HepG2 (cell line): ENCODE data around the gene AAMP. TPM values are rescaled to one million over a fixed set of nuclear protein-coding genes. Genes with fewer than 3 reads are reported as not detected.
A peak's percentile ranks its signal among the peaks of the same experiment; 100 is the strongest.

Experiments
- ATAC-seq: fragments of 200-7000 bp; cut with Tn5 transposase; 3 replicates; pipeline ENCODE4 v1.9.1; 2020; ENCODE audit warnings: mild to moderate bottlenecking, moderate library complexity
- BruUV-seq: library from RNA; stranded (reverse); fragments of 400-500 nt; replicated peaks from 2 replicates; lab custom pipeline; 2021; lab: Mats Ljungman, UMichigan
- CTCF ChIA-PET: fragments of 300-600 bp; formaldehyde crosslinking; extraction: SDS; loops from one replicate; lab custom pipeline; 2021; ENCODE audit warnings: low total read pairs, inconsistent platforms, low intra/inter-chr PET ratio; lab: Yijun Ruan, JAX
- POLR2A ChIA-PET: fragments of 350-600 bp; sonication (Branson Sonifier 250); formaldehyde crosslinking; loops from one replicate; lab custom pipeline; 2020; ENCODE audit warnings: antibody characterized with exemption, inconsistent platforms; lab: Yijun Ruan, JAX
- DNase-seq: peaks from one replicate; pipeline ENCODE4 v3.0.0-alpha.2; 2015; ENCODE audit warnings: low spot score
- FAIRE-seq: peaks from 3 replicates; lab custom pipeline; 2011; peaks lifted over from hg19 to GRCh38; lab: Jason Lieb, UNC
- H2AFZ ChIP-seq: one replicate; pipeline ENCODE4 v1.6.1; 2011; ENCODE audit warnings: low read length, inconsistent platforms
- H3K27ac ChIP-seq: fragments of 300-600 bp; 3 replicates; pipeline ENCODE4 v1.8.0; 2011; ENCODE audit warnings: mixed run types, mild to moderate bottlenecking, mixed read lengths, low read length, inconsistent platforms; ENCODE audit not compliant: insufficient read depth; ENCODE audit errors: extremely low read length
- H3K27me3 ChIP-seq, 2 experiments: fragments of 200-600 bp in 1 of 2; 2 replicates in 1 of 2; 3 replicates in 1 of 2; pipeline versions ENCODE4 v1.6.0 to v1.8.0; 2011; ENCODE audit warnings: low read length in 2 of 2, mild to moderate bottlenecking in 2 of 2, moderate library complexity in 2 of 2, inconsistent platforms in 1 of 2; ENCODE audit not compliant: insufficient read depth in 2 of 2, control insufficient read depth in 1 of 2
- H3K36me3 ChIP-seq, 2 experiments: fragments of 200-600 bp in 1 of 2; replicated peaks in 1 of 2; 2 replicates in 1 of 2; 3 replicates in 1 of 2; pipeline versions ENCODE4 v1.5.1 to v1.8.0; 2011; ENCODE audit warnings: low read length in 2 of 2, inconsistent platforms in 1 of 2; ENCODE audit not compliant: insufficient read depth in 2 of 2, control insufficient read depth in 1 of 2
- H3K4me1 ChIP-seq: 2 replicates; pipeline ENCODE4 v1.5.1; 2012; ENCODE audit warnings: low read length, inconsistent platforms; ENCODE audit not compliant: insufficient read depth
- H3K4me2 ChIP-seq: 2 replicates; pipeline ENCODE4 v1.6.0; 2011; ENCODE audit warnings: low read depth, low read length, inconsistent platforms
- H3K4me3 ChIP-seq, 3 experiments: fragments of 200-600 bp in 1 of 3; sonication (generic), shearing (Covaris generic) in 1 of 3; replicated peaks in 1 of 3; 2 replicates each; pipeline ENCODE4 v1.5.1; 2011 to 2016; ENCODE audit warnings: low read length in 3 of 3, inconsistent platforms in 2 of 3, low read depth in 2 of 3, mild to moderate bottlenecking in 2 of 3, control low read depth in 1 of 3, mixed read lengths in 1 of 3; ENCODE audit not compliant: insufficient read depth in 1 of 3
- H3K79me2 ChIP-seq: one replicate; pipeline ENCODE4 v1.6.1; 2011; ENCODE audit warnings: low read length, inconsistent platforms; ENCODE audit not compliant: insufficient read depth
- H3K9ac ChIP-seq: 2 replicates; pipeline ENCODE4 v1.6.0; 2011; ENCODE audit warnings: mild to moderate bottlenecking, low read depth, low read length, inconsistent platforms; ENCODE audit not compliant: insufficient read depth
- H3K9me3 ChIP-seq: 2 replicates; pipeline ENCODE4 v1.5.1; 2012; ENCODE audit warnings: mild to moderate bottlenecking, low read length
- H4K20me1 ChIP-seq: 2 replicates; pipeline ENCODE4 v1.6.0; 2011; ENCODE audit warnings: inconsistent platforms, mild to moderate bottlenecking, low read length, moderate library complexity; ENCODE audit not compliant: insufficient read depth
- AHR ChIP-seq: IDR thresholded peaks from 2 replicates; pipeline ENCODE4 v1.6.1; 2018; ENCODE audit warnings: missing genetic modification reagents, missing compliant biosample characterization
- ARNT ChIP-seq: fragments of 450-650 bp; IDR thresholded peaks from 2 replicates; pipeline ENCODE4 v1.6.1; 2017
- CBX5 ChIP-seq: sonication (generic); formaldehyde crosslinking; IDR thresholded peaks from 2 replicates; pipeline ENCODE4 v1.4.0; 2020; ENCODE audit warnings: missing genetic modification reagents, borderline replicate concordance
- CHCHD3 ChIP-seq: sonication (generic); formaldehyde crosslinking; IDR thresholded peaks from 2 replicates; pipeline ENCODE4 v1.8.0; 2022; ENCODE audit warnings: mild to moderate bottlenecking, missing genetic modification reagents, moderate library complexity
- HNRNPH1 ChIP-seq: fragments of 200-400 bp; formaldehyde crosslinking; optimal IDR thresholded peaks from 2 replicates; pipeline ENCODE3; 2017; ENCODE audit warnings: mild to moderate bottlenecking, low read depth, low read length
- IKZF4 ChIP-seq: sonication (generic); formaldehyde crosslinking; IDR thresholded peaks from 2 replicates; pipeline ENCODE4 v1.5.1; 2020; ENCODE audit warnings: borderline replicate concordance, mild to moderate bottlenecking, low read depth, missing genetic modification reagents; ENCODE audit errors: not compliant biosample characterization
- NCOA2 ChIP-seq: sonication (generic); formaldehyde crosslinking; IDR thresholded peaks from 2 replicates; pipeline ENCODE4 v1.8.0; 2022; ENCODE audit warnings: inconsistent platforms
- PLRG1 ChIP-seq: fragments of 450-650 bp; conservative IDR thresholded peaks from 2 replicates; pipeline ENCODE4 v1.6.1; 2016
- SALL2 ChIP-seq: sonication (generic); formaldehyde crosslinking; IDR thresholded peaks from 2 replicates; pipeline ENCODE4 v1.8.1; 2023; ENCODE audit warnings: mild to moderate bottlenecking, missing genetic modification reagents, inconsistent platforms
- SP1 ChIP-seq, 2 experiments: fragments of 450-650 bp in 1 of 2; sonication (generic) in 1 of 2; formaldehyde crosslinking in 1 of 2; IDR thresholded peaks; 2 replicates each; pipeline versions ENCODE4 v1.4.0 to v1.6.1; 2016 to 2020; ENCODE audit warnings: missing genetic modification reagents in 1 of 2
- STAT5B ChIP-seq: sonication (generic); formaldehyde crosslinking; IDR thresholded peaks from 2 replicates; pipeline ENCODE4 v1.4.0; 2020; ENCODE audit warnings: missing genetic modification reagents
- TP53 ChIP-seq: sonication (generic); formaldehyde crosslinking; conservative IDR thresholded peaks from 2 replicates; pipeline ENCODE4 v1.4.0; 2020; ENCODE audit warnings: missing genetic modification reagents
- ZFP82 ChIP-seq: sonication (generic); formaldehyde crosslinking; IDR thresholded peaks from 2 replicates; pipeline ENCODE4 v1.5.1; 2020; ENCODE audit warnings: mild to moderate bottlenecking, missing genetic modification reagents, borderline replicate concordance
- ZFX ChIP-seq: sonication (generic); formaldehyde crosslinking; IDR thresholded peaks from 2 replicates; pipeline ENCODE4 v1.4.0; 2020; ENCODE audit warnings: mild to moderate bottlenecking, low read depth, missing genetic modification reagents, moderate library complexity
- ZMAT3 ChIP-seq: sonication (generic); formaldehyde crosslinking; conservative IDR thresholded peaks from 2 replicates; pipeline ENCODE4 v1.7.0; 2021; ENCODE audit warnings: missing genetic modification reagents
- ZNF20 ChIP-seq: sonication (generic); formaldehyde crosslinking; IDR thresholded peaks from 2 replicates; pipeline ENCODE4 v1.4.0; 2020; ENCODE audit warnings: mild to moderate bottlenecking, moderate library complexity, missing genetic modification reagents
- ZNF572 ChIP-seq: sonication (generic); formaldehyde crosslinking; IDR thresholded peaks from 2 replicates; pipeline ENCODE4 v1.5.1; 2020; ENCODE audit warnings: mild to moderate bottlenecking, missing genetic modification reagents
- ZNF605 ChIP-seq: sonication (generic); formaldehyde crosslinking; IDR thresholded peaks from 2 replicates; pipeline ENCODE4 v1.8.0; 2022; ENCODE audit warnings: mild to moderate bottlenecking, missing genetic modification reagents
- ZNF703 ChIP-seq: sonication (generic); formaldehyde crosslinking; IDR thresholded peaks from 2 replicates; pipeline ENCODE4 v1.5.1; 2020; ENCODE audit warnings: missing genetic modification reagents, mild to moderate bottlenecking, moderate library complexity, borderline replicate concordance
- ZNF709 ChIP-seq: sonication (generic); formaldehyde crosslinking; IDR thresholded peaks from 2 replicates; pipeline ENCODE4 v1.5.0; 2020; ENCODE audit warnings: mild to moderate bottlenecking, missing genetic modification reagents
- ZNF790 ChIP-seq: sonication (generic); formaldehyde crosslinking; IDR thresholded peaks from 2 replicates; pipeline ENCODE4 v1.8.0; 2022; ENCODE audit warnings: missing genetic modification reagents, mild to moderate bottlenecking, borderline replicate concordance
- WGBS: methylation state at CpG from one replicate; pipeline ENCODE4 v1.1.6; 2017; ENCODE audit warnings: low lambda C conversion rate; 5-methylcytosine and 5-hydroxymethylcytosine counted together
- in situ Hi-C: cut with HindIII; loops from 2 replicates; pipeline ENCODE4 v1.10.0; 2017; ENCODE audit warnings: low pct_unique_long_range_greater_than_20kb; ENCODE audit not compliant: extremely low pct_ligation_motif_present
- intact Hi-C: fragments of 100-400 bp; cut with micrococcal nuclease; formaldehyde crosslinking; loops from one replicate; pipeline ENCODE4 v1.10.0; 2022; ENCODE audit not compliant: unreplicated experiment
- polyA plus RNA-seq, 8 experiments: library from polyadenylated mRNA; depleted of rRNA in 3 of 8; stranded (reverse) in 7 of 8; unstranded in 1 of 8; fragments of >200 nt; fragmentation: Illumina TruSeq in 4 of 8; extraction: Trizol in 4 of 8; gene quantifications; 2 replicates each; pipeline versions ENCODE4 v1.2.1 to v1.2.3, GENCODE V29; 2011 to 2016; ENCODE audit warnings: low read depth in 4 of 8, missing spikeins in 1 of 8, mixed read lengths in 1 of 8; ENCODE audit not compliant: insufficient read depth in 1 of 8
- total RNA-seq, 5 experiments: library from RNA; depleted of rRNA; stranded (reverse); fragments of >200 nt; fragmentation: Illumina TruSeq; extraction: Trizol; gene quantifications; 2 replicates each; pipeline ENCODE4 v1.2.3, GENCODE V29; 2016; ENCODE audit warnings: low read depth in 1 of 5
- TF ChIP-seq, protein P1 (sequence below): sonication (generic); formaldehyde crosslinking; IDR thresholded peaks from 2 replicates; pipeline ENCODE4 v1.4.0; 2020; ENCODE audit warnings: low read depth, mild to moderate bottlenecking, missing genetic modification reagents
- TF ChIP-seq, protein P2 (sequence below): sonication (generic); formaldehyde crosslinking; IDR thresholded peaks from 2 replicates; pipeline ENCODE4 v1.5.1; 2020; ENCODE audit warnings: missing genetic modification reagents, mild to moderate bottlenecking, borderline replicate concordance
- TF ChIP-seq, protein P3 (sequence below): sonication (generic); formaldehyde crosslinking; IDR thresholded peaks from 2 replicates; pipeline ENCODE4 v1.8.1; 2023; ENCODE audit warnings: missing genetic modification reagents, mild to moderate bottlenecking, borderline replicate concordance

The AAMP gene
- total and polyA plus RNA-seq, 2 of the 13 experiments (the other 11 are each of a cell fraction or from before 2014, with no cell fraction given), result 110 to 186 TPM

DNA sequence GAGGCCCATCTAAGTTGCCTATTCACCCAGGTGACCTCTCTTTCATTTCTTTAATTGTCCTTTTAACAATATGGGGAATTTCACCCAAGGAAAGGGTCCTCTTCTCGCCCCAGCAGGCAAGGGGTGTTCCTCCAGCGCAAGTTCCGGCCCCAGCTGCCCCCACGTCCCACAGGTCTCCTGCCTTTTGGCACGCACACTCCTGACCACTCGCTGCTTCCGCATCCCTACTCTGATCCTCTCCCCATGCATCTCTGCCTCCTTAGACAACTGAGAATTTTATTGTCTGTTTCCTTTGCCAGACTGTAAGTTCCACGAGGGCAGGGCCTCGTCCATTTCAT lies 53.6 kb downstream of the AAMP start:
- Histone ChIP-seq H3K4me2 (peak overlapping the region; percentile 87), H2AFZ (peak overlapping the region; percentile 95), H3K4me1 (peaks cover 44% of the 10 kb centered on the region), H4K20me1 (peaks cover 12% of the 10 kb centered on the region; the same call in 1 of the 2 replicates), H3K4me3 (peak overlapping the region; percentile 87 to 96 (median 93)), H3K79me2 (peaks cover 42% of the 10 kb centered on the region), H3K9ac (peak overlapping the region; percentile 83), H3K36me3 (peaks cover 2 to 9% of the 10 kb centered on the region in 2 experiments; a peak in 3 of 5 replicates), H3K27ac (peak overlapping the region; percentile 70), H3K27me3 (no peaks in the 10 kb centered on the region; a peak in 1 of 5 replicates), H3K9me3 (no peaks in the 10 kb centered on the region)
- ChIA-PET CTCF (no interaction called here), POLR2A (interaction anchor here (0.5 to 1.3 kb wide), 6 partner anchors 13 to 873 kb away, joined by 3 to 11 read pairs (median 4); partner anchors contain the start of genes AAMP and PNKD)
- 43% methylated on average over 9 of the region's 9 CpGs for WGBS
- TSS peak; percentile 92 for BruUV-seq
- ATAC-seq (peak; percentile 6; the same call in 2 of the 3 replicates), DNase-seq (no peak), FAIRE-seq (no peak)
- intact Hi-C loops, result loop anchor here (5.0 kb wide), 1 partner anchor 56 kb away; the partner anchor contains the start of genes AAMP and PNKD
- in situ Hi-C loops, result no loop called here
- TF ChIP-seq ZFX (CRISPR knock-in tag) (no peak), CBX5 (CRISPR knock-in tag) (no peak), ZNF605 (CRISPR knock-in tag) (peak; percentile 57; the same call in 1 of the 2 replicates), ZMAT3 (0 out of 2 replicates have a peak, but pooled peaks have one; percentile 49), SP1 (IDR thresholded peaks at IDR 0.05) (no peak), SP1 (CRISPR knock-in tag; IDR thresholded peaks at IDR 0.05) (no peak), ZNF572 (CRISPR knock-in tag) (0 out of 2 replicates have a peak, but pooled peaks have one; percentile 16), CHCHD3 (CRISPR knock-in tag) (no peak), ZNF20 (CRISPR knock-in tag) (no peak), NCOA2 (no peak), ARNT (no peak), ZNF709 (CRISPR knock-in tag) (peak; percentile 29; the same call in 1 of the 2 replicates), HNRNPH1 (no peak), PLRG1 (no peak), STAT5B (no peak), TP53 (CRISPR knock-in tag) (no peak), ZNF790 (CRISPR knock-in tag) (no peak), AHR (CRISPR knock-in tag) (0 out of 2 replicates have a peak, but pooled peaks have one; percentile 15), SALL2 (CRISPR knock-in tag) (no peak), ZFP82 (CRISPR knock-in tag) (no peak), IKZF4 (peak; percentile 21), ZNF703 (CRISPR knock-in tag) (0 out of 2 replicates have a peak, but pooled peaks have one; percentile 7)
- TF ChIP-seq, protein P1, sequence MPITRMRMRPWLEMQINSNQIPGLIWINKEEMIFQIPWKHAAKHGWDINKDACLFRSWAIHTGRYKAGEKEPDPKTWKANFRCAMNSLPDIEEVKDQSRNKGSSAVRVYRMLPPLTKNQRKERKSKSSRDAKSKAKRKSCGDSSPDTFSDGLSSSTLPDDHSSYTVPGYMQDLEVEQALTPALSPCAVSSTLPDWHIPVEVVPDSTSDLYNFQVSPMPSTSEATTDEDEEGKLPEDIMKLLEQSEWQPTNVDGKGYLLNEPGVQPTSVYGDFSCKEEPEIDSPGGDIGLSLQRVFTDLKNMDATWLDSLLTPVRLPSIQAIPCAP (CRISPR knock-in tag), result no peak
- TF ChIP-seq, protein P2, sequence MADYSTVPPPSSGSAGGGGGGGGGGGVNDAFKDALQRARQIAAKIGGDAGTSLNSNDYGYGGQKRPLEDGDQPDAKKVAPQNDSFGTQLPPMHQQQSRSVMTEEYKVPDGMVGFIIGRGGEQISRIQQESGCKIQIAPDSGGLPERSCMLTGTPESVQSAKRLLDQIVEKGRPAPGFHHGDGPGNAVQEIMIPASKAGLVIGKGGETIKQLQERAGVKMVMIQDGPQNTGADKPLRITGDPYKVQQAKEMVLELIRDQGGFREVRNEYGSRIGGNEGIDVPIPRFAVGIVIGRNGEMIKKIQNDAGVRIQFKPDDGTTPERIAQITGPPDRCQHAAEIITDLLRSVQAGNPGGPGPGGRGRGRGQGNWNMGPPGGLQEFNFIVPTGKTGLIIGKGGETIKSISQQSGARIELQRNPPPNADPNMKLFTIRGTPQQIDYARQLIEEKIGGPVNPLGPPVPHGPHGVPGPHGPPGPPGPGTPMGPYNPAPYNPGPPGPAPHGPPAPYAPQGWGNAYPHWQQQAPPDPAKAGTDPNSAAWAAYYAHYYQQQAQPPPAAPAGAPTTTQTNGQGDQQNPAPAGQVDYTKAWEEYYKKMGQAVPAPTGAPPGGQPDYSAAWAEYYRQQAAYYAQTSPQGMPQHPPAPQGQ (CRISPR knock-in tag), result peak; percentile 74; the same call in 1 of the 2 replicates
- TF ChIP-seq, protein P3, sequence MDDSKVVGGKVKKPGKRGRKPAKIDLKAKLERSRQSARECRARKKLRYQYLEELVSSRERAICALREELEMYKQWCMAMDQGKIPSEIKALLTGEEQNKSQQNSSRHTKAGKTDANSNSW (CRISPR knock-in tag), result 0 out of 2 replicates have a peak, but pooled peaks have one; percentile 65
